Neural cell (in vitro differentiated cells): ENCODE data around the gene STPG4. TPM values are rescaled to one million over a fixed set of nuclear protein-coding genes. Genes with fewer than 3 reads are reported as not detected.
"Not testable (repeated sequence)": the region's sequence is repeated elsewhere in the genome, so short reads cannot be mapped to it uniquely, and the experiment has no call there.

ENCODE experiments used
- H2AFZ ChIP-seq: fragments of 200-600, 300-800 bp; sonication (generic), shearing (Covaris generic); 2 replicates; pipeline ENCODE4 v1.6.0; 2014; ENCODE audit warnings: low read depth, mild to moderate bottlenecking, antibody characterized with exemption, low read length, moderate library complexity
- H3F3A ChIP-seq: fragments of 200-600 bp; shearing (Covaris generic); 2 replicates; pipeline ENCODE4 v1.6.1; 2016; ENCODE audit warnings: mild to moderate bottlenecking, moderate library complexity, mixed read lengths, antibody characterized with exemption, low read length; ENCODE audit not compliant: insufficient read depth, poor library complexity, severe bottlenecking
- H3K27ac ChIP-seq: fragments of 200-600, 300-800 bp; sonication (generic), shearing (Covaris generic); 2 replicates; pipeline ENCODE4 v1.5.1; 2014; ENCODE audit warnings: mild to moderate bottlenecking, low read length, moderate library complexity
- H3K27me3 ChIP-seq: fragments of 300-800, 200-600 bp; sonication (generic), shearing (Covaris generic); 2 replicates; pipeline ENCODE4 v1.6.0; 2014; ENCODE audit warnings: mild to moderate bottlenecking, low read depth, low read length, moderate library complexity; ENCODE audit not compliant: insufficient read depth
- H3K36me3 ChIP-seq: fragments of 300-800, 200-600 bp; sonication (generic), shearing (Covaris generic); 2 replicates; pipeline ENCODE4 v1.5.1; 2014; ENCODE audit warnings: mild to moderate bottlenecking, antibody characterized with exemption, low read length, moderate library complexity; ENCODE audit not compliant: insufficient read depth
- H3K4me2 ChIP-seq: fragments of 300-800, 200-600 bp; sonication (generic), shearing (Covaris generic); 2 replicates; pipeline ENCODE4 v1.6.0; 2014; ENCODE audit warnings: mild to moderate bottlenecking, low read length
- H3K4me3 ChIP-seq: fragments of 300-800, 200-600 bp; sonication (generic), shearing (Covaris generic); 2 replicates; pipeline ENCODE4 v1.5.1; 2014; ENCODE audit warnings: mild to moderate bottlenecking, low read length, moderate library complexity
- H3K79me2 ChIP-seq: fragments of 200-600 bp; shearing (Covaris generic); replicated peaks from 2 replicates; pipeline ENCODE4 v1.6.0; 2014; ENCODE audit warnings: mild to moderate bottlenecking, low read length, moderate library complexity; ENCODE audit not compliant: insufficient read depth
- H3K9ac ChIP-seq: fragments of 300-800, 200-600 bp; sonication (generic), shearing (Covaris generic); 2 replicates; pipeline ENCODE4 v1.6.1; 2016; ENCODE audit warnings: mild to moderate bottlenecking, low read length, mixed read lengths
- H3K9me2 ChIP-seq: fragments of 200-600 bp; shearing (Covaris generic); 2 replicates; pipeline ENCODE4 v1.6.1; 2016; ENCODE audit warnings: mild to moderate bottlenecking, low read length, mixed read lengths; ENCODE audit not compliant: insufficient read depth
- H3K9me3 ChIP-seq: fragments of 200-600, 300-800 bp; sonication (generic), shearing (Covaris generic); 2 replicates; pipeline ENCODE4 v1.6.1; 2016; ENCODE audit warnings: mild to moderate bottlenecking, mixed run types, low read length, moderate library complexity, mixed read lengths
- H4K20me1 ChIP-seq: fragments of 200-600 bp; shearing (Covaris generic); 2 replicates; pipeline ENCODE4 v1.6.1; 2016; ENCODE audit warnings: mild to moderate bottlenecking, mixed run types; ENCODE audit not compliant: insufficient read depth
- CTCF ChIP-seq: fragments of 450-650 bp; IDR thresholded peaks from 2 replicates; pipeline ENCODE4 v1.5.1; 2014; ENCODE audit warnings: antibody characterized with exemption, mild to moderate bottlenecking, moderate library complexity; ENCODE audit not compliant: poor library complexity, severe bottlenecking
- EP300 ChIP-seq: fragments of 450-650 bp; conservative IDR thresholded peaks from 2 replicates; pipeline ENCODE4 v1.6.1; 2014; ENCODE audit warnings: antibody characterized with exemption, mild to moderate bottlenecking, moderate library complexity; ENCODE audit not compliant: poor library complexity, severe bottlenecking
- EZH2 ChIP-seq: fragments of 200-600, 300-800 bp; shearing (Covaris generic), sonication (generic); IDR thresholded peaks from 2 replicates; pipeline ENCODE4 v1.6.1; 2014; ENCODE audit warnings: antibody characterized with exemption, low read length, borderline replicate concordance, mild to moderate bottlenecking; ENCODE audit not compliant: insufficient read depth, poor library complexity, severe bottlenecking
- RAD21 ChIP-seq: fragments of 450-650 bp; conservative IDR thresholded peaks from 2 replicates; pipeline ENCODE4 v1.6.1; 2014; ENCODE audit warnings: antibody characterized with exemption, mild to moderate bottlenecking, moderate library complexity
- TAF1 ChIP-seq: IDR thresholded peaks from 2 replicates; pipeline ENCODE4 v1.6.1; 2012; ENCODE audit warnings: low read depth
- polyA plus RNA-seq: library from polyadenylated mRNA; depleted of rRNA; stranded (reverse); fragments of >200 nt; gene quantifications from 2 replicates; pipeline ENCODE4 v1.2.3, GENCODE V29; 2014

STPG4 gene
- polyA plus RNA-seq, 1 donor from 2014 or later, result not detected

- H3K27ac ChIP-seq, result no peak overlapping the region
- no peak overlapping the region for H3K4me2 ChIP-seq
- no peaks in the 10 kb centered on the region for H3K9me3 ChIP-seq
- H2AFZ ChIP-seq, result no peak overlapping the region
- no peaks in the 10 kb centered on the region for H3K36me3 ChIP-seq
- H3K4me3 ChIP-seq, result no peak overlapping the region
- no peaks in the 10 kb centered on the region for H3K9me2 ChIP-seq
- H3K27me3 ChIP-seq, result no peaks in the 10 kb centered on the region
- no peaks in the 10 kb centered on the region for H3K79me2 ChIP-seq
- no peak overlapping the region for H3K9ac ChIP-seq
- no peaks in the 10 kb centered on the region for H4K20me1 ChIP-seq
- no peaks in the 10 kb centered on the region for H3F3A ChIP-seq
- no peak for TF ChIP-seq EZH2
Observed at GRCh38 chr2:47186351-47186750, 31.2 kb upstream of the STPG4 start.

GRCh38 chr2:47185098-47185497 is 30.0 kb upstream of the STPG4 start:
- H3K27me3 ChIP-seq, H3K9me2 ChIP-seq, H3K4me3 ChIP-seq, H3F3A ChIP-seq, H3K9me3 ChIP-seq, H2AFZ ChIP-seq, H3K36me3 ChIP-seq, H3K9ac ChIP-seq, H4K20me1 ChIP-seq, H3K27ac ChIP-seq, H3K79me2 ChIP-seq, H3K4me2 ChIP-seq: not testable (repeated sequence)

- Histone ChIP-seq H3F3A (peaks cover under 1% of the 10 kb centered on the region), H3K27ac (no peak overlapping the region), H3K36me3 (no peaks in the 10 kb centered on the region), H3K27me3 (no peaks in the 10 kb centered on the region), H3K4me3 (no peak overlapping the region), H2AFZ (no peak overlapping the region), H3K9me2 (no peaks in the 10 kb centered on the region), H3K4me2 (no peak overlapping the region), H3K9ac (no peak overlapping the region), H3K79me2 (no peaks in the 10 kb centered on the region), H4K20me1 (no peaks in the 10 kb centered on the region), H3K9me3 (no peaks in the 10 kb centered on the region)
- no peak for TF ChIP-seq EP300
- TF ChIP-seq CTCF, result no peak
Observed at GRCh38 chr2:47181176-47181575, 26.1 kb upstream of the STPG4 start.

GRCh38 chr2:47180531-47180930 is 25.4 kb upstream of the STPG4 start:
- Histone ChIP-seq H3F3A (peaks cover 4% of the 10 kb centered on the region), H3K4me3 (no peak overlapping the region), H3K27me3 (no peaks in the 10 kb centered on the region), H3K4me2 (no peak overlapping the region), H3K79me2 (no peaks in the 10 kb centered on the region), H3K27ac (no peak overlapping the region), H3K36me3 (no peaks in the 10 kb centered on the region), H3K9me2 (no peaks in the 10 kb centered on the region), H2AFZ (no peak overlapping the region), H3K9ac (no peak overlapping the region), H4K20me1 (no peaks in the 10 kb centered on the region), H3K9me3 (no peaks in the 10 kb centered on the region)
- no peak for TF ChIP-seq TAF1
- TF ChIP-seq EZH2, result no peak
- TF ChIP-seq RAD21, result no peak
- TF ChIP-seq CTCF, result no peak
